Measurements from ENCODE around the gene ASB4.
"Not testable (repeated sequence)": the region's sequence is repeated elsewhere in the genome, so short reads cannot be mapped to it uniquely, and the experiment has no call there.

ASB4 gene

DNA sequence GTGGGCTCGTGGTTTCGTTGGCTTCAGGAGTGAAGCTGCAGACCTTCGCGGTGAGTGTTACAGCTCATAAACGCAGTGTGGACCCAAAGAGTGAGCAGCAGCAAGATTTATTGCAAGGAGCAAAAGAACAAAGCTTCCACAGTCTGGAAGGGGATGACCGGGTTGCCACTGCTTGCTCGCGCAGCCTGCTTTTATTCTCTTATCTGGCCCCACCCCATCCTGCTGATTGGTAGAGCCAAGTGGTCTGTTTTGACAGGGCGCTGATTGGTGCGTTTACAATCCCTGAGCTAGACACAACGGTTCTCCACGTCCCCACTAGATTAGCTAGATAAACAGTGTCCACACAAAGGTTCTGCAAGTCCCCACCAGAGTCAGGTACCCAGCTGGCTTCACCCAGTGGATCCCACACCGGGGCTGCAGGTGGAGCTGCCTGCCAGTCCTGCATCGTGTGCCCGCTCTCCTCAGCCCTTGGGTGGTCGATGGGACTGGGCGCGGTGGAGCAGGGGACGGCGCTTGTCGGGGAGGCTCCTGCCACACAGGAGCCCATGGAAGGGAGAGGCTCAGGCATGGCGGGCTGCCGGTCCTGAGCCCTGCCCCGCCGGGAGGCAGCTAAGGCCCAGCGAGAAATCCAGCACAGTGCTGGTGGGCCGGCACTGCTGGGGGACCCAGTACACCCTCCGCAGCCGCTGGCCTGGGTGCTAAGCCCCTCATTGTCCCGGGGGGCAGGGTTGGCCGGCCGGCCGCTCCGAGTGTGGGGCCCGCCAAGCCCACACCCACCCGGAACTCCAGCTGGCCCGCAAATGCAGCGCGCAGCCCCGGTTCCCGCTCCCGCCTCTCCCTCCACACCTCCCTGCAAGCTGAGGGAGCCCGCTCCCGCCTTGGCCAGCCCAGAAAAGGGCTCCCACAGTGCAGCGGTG, 66.5 kb downstream of the ASB4 start:
- not testable (repeated sequence) for DNase-seq (ENCODE audit: low spot score)

DNA sequence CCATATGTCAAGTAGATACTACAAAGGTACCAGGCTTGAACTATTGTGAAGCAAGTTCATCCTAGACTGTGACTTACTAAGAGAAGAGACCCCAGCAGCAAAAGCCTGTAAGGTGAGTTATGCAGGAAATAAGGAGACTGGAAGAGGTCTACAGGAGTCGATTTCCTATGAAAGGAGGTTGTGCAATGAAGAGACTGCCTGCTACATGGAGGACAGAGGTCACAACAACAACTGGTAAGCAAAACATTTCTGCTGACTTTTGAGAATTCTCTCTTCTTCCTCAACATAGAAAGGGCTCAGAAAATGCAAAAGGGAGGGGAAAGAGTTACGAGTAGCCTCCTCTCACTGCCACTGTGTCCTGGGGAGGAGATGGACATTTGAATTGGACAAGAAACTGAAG, 68.2 kb downstream of the ASB4 start:
- DNase-seq (ENCODE audit: low spot score): no peak

DNA sequence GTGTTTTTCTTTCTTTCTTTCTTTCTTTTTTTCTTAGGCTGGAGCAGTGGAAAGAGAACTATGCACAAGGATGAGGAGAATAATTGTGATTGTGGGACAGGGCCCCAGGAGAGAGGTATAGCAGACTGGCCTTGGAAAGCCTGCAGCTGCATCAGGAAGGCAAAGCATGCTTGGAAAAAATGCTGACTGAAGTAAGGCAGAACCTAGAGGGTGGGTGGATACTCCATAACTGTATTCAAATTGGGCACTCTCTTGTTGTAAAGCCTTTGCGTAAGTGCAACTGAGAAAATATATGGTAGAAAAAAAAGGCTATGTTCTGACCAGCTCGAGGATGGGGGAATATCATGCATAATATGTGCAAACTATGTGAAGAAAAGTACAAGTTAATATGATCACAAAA, 71.0 kb downstream of the ASB4 start:
- DNase-seq (ENCODE audit: low spot score): no peak

DNA sequence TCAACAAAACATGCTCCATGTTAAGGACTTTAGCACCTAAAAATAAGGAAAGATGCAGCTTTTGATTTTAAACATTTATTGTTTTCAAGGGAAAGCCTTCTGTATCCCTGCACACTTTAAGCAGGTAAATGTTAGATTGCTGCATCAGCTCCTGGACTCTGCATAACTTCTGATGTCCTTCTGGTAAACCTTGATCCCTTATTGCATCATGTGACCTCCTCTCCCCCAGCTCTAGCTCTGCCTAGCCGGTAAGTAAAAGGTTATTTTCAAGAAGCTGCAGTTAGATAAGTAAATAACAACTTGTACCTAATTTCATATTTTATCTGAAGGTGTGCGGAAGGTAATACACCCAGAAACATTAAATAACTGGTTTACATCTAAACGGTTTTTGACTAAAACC, 73.1 kb downstream of the ASB4 start:
- no peak for DNase-seq (ENCODE audit: low spot score)

DNA sequence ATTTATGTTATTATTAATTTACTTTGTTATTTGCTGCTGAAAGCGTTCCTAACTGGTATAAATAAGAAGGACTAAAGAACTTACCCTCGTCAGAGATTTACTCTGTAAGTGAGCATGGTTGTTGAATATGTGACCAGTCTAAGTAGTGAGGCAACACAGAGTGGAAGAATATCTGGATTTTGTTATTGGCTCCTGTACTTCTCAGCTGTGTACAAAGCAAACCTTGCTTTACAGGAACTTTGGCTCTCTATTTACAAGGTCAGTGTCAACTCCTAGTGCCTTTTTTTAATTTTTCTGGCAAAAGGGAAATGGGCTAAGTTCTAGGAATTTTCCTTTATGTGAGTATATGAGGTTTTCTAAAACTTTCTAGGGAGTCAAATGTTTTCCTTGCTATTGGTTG, 74.9 kb downstream of the ASB4 start:
- no peak for DNase-seq (ENCODE audit: low spot score)

DNA sequence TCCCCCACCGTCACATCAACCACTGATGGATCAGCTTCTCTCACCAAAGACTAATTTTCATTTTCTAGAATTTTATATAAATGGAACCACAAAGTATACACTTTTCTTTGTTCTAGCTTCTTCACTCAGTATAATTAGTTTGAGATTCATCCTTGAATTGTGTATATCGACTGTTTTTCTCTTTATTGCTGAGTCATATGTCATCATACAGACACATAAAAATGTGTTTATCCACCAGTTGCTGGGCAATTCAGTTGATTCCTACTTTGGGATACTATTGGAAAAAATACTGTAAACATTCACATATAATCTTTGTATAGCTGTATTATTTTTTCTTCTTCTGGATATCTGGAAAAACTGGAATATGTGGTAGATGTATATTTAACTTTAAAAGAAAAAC, 84.0 kb downstream of the ASB4 start:
- no peak for DNase-seq (ENCODE audit: low spot score)

DNA sequence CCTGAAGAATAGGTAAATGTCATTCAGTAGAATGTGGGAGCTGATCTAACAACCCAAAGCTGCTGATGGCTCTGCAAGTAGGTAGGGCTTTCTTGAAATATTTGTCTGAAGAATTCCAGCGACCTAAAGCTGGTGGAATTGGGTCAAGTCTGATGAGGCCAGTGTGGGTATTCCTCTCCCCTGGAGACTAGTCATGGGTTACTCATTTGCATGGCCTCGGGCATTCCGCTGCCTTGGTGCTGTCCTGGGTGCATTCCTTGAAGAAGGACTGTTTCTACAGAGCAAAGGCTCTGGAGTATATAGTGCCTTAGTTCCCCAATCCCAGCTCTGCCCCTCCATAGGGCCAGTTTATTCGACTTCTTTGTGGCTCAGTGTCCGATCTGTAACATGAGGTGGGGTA, 91.4 kb downstream of the ASB4 start:
- no peak for DNase-seq (ENCODE audit: low spot score)

DNA sequence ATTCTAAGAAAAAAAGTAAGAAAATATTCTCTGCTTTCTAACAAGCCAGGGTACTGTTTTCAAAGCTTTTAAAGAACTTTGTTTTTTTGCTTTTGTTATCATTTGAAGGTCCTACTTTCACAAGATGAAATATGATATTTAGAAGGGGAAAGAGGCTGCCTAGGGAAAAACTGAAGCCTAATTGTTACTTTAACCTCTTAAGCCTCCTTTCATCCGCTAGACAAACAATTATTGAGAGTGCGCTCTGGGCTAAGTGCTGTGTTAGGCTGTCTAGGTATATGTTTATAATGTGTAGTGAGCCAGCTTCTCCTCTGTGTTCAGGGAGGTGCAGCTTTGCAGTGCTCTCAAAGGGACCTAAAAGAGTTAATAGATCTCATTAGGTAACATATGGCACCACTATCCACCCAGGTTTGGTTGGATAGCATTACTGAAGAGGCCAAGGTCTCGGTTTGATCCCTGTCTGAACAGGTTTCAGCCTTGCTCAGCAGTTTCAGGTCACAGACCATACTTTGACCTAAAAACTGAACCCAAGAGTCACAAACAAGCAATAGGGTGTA, 92.6 kb downstream of the ASB4 start:
- DNase-seq (ENCODE audit: low spot score): no peak

DNA sequence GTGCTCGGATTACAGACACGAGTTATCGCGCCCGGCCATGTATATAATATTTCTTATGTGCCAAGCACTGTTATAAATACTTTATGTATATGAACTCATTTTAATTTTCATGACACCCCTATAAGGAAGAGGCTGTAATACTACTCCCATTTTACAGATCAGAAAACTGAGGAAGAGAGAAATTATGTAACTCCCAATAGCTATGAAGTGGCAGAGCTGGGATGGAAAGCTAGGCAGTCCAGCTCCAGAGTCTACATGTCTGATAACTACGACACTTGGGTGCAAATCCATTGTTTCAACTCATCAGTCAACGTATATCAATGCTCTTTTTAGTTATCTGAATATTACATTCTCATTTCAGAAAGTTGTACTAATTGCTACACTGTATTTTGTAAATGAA, 93.6 kb downstream of the ASB4 start:
- DNase-seq (ENCODE audit: low spot score): no peak

DNA sequence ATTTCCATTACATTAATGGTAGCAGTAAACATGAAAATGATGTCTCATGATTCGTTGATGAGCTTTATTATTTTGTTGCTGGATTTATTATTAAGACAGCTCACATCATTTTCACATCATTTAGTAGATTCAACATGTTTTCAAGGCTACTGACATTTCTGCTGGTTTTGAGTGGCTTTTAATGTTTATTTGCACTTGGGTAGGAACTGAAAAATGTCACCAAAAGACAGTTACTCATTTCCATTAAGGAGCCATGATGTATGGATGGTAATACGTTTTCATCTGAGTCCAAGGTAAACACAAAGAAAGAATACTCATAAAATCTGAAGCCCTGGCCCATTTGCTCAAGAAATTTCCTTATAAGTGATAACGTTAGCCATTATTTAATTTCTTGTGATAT, 95.7 kb downstream of the ASB4 start:
- no peak for DNase-seq (ENCODE audit: low spot score)

DNA sequence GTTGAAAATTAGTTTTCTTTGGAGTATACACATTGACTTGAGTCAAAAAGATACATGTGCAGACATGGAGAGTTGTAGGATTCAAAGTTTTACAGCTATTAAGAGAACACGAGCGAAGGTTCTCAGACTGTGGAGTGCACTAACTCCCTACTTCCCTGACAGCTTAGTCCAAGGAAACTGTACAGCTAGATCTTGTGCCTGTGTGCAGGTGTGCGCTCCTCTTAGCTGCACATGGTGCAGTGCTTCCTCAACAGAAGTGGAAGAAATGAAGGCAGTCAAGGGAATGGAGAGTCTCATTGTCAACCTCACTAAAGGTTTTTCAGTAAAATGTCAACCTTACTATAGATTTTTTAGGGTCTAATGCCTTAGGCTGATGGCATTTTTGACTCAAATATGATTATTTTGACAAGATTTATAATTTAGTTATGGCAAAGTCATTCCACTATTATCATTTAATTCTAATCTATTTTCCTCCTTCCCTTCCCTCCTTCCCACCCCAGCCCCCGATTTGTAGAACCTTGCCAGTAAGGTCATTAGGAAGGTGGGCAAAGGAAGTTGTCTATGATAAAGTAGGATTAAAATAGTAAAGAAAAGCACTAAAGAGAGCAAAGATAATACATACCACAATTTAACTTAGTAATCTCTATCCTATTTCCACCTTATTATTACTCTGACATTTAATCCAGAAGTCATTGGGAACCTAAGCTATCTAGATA, 97.0 kb downstream of the ASB4 start:
- no peak for DNase-seq (ENCODE audit: low spot score)

DNA sequence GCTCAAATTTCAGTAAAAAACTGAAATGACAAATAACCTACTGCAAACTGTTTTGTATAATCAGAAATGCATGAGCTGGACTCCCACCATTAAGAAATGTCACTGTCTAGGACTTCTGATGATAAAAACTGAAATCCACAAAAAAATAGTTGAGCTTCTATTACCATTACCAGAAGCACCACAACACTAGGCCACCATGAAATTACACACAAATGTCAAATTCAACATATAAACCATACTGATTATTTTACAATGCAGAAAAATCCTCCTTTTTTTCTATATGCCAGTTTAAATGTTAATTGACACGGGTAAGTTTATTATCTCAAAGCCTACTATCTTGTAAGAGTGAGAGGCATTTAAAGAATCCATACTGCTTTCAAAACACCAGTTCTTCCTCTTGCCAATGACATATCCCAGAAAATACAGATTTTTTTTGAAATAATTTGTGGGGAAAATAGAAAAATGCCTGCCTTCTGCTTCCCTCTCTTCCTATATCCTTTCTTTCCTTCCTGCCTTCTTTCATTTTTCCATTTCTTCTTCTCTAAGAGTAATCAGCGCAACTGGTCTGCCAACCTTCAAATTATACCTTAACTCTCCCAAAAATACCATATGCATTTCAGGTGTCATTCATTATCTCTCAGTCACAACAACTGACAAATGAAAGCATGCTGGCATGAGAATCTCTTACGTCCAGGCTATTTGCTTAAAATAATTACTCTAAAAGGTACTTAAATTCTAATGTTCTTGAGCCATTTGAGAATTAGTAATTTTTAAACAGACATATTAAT, 98.3 kb downstream of the ASB4 start:
- DNase-seq (ENCODE audit: low spot score): no peak

DNA sequence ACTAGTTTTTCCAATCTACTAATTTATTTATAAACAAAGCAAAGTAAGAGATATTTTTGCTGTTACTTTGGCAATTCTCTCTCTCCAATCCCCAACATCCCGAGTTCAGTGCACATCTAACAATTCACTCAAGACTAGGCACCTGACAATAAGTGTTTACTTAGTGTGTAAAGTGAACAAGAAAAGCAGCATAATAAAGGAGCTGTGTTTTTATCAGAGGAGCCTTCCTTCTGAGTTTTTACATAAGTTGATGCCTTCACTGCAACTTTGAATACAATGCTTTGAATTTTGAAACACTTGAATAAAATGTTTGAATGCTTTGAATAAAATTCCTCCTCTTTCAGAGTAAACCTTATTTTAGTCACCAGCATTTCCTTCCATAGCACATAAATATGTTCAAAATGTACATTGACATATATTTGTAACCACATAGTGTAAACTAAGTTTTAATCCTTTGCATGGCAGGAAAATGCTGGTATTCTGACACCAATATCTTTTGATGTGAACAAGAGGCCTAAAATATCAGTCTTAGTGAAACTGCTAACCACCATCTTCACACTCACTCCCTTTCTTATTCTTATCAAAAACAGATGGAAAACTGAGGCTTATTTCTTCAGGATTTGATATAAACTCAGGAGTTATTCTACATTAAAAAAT, 99.2 kb downstream of the ASB4 start:
- no peak for DNase-seq (ENCODE audit: low spot score)

DNA sequence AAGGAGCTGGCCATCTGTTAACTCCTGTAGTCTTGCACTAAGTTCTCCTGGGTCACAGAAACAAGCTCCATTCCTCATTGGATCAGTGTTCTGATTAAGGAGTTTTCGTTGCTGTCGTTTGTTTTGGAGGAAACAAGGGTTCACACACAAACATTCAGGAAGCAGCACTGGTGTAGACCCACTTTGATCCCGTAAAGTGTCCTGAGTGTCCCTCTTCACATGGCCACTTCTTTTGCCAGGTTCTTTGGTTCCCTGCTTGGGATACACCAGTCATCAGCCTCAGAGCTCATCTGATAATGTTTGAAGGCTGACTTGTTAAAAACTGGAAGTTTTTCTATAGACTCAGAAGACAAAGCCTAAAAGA, 99.7 kb downstream of the ASB4 start:
- DNase-seq (ENCODE audit: low spot score): no peak

DNA sequence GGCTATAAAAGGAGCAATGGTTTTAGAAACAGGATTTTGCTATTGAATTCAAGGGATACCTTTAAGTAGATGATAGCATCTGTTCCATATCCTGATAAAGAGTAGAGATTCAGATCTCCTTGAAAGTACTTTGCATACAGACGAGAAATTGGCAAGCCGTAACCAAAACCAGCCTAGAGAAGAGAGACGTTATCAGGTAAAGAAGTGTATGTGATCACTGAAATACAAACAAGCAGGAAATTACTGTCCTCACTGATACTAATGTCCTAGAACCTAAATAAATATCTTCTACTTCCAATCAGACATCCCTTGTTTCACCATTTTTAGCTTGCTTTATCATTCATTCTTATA, 101.2 kb downstream of the ASB4 start:
- no peak for DNase-seq (ENCODE audit: low spot score)

DNA sequence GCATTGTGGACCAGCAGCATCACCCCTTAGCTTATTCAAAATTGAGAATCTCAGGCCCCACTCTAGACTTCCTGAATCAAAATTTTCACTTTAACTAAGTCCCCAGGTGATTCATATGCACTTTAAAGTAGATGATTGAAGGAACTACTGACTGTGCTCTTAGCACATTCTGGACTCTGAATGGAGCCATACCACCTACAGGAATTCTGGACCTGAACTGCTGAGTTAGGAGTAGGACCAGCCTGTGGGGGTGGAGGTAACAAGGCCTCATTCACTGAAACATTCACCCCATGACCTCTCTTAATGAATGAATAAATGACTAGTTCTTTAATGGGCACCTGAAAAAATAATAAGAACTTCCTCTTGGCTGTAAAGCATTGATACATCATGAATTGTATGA, 103.3 kb downstream of the ASB4 start:
- no peak for DNase-seq (ENCODE audit: low spot score)

DNA sequence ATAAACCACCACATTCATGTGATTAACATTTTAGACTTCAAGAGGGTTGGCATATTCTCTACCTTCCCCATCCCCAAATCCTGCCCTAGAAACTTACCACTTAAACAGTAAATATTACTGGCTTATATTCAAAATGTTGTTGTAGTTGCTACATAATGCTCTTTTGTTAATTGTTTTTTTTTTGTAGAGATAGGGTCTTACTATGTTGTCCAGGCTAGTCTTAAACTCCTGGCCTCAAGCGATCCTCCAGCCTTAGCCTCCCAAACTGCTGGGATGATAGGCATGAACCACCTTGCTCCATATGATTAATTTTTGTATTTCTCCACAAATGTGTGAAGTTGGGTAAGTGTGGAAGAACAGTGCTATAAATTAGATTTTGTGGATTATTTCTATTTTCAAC, 104.0 kb downstream of the ASB4 start:
- no peak for DNase-seq (ENCODE audit: low spot score)

Data from putamen (tissue), 1 donor.